ENCODE measurements around the gene IGF2R.
"Not testable (repeated sequence)": the region's sequence is repeated elsewhere in the genome, so short reads cannot be mapped to it uniquely, and the experiment has no call there.

Gene IGF2R

GRCh38 chr6:159968295-159969203 lies at the start of gene IGF2R:
Gene IGF2R, plus strand, starts transcription at chr6:159969082. Its CDS starts 165 bp downstream, at chr6:159969247.
- peak; percentile 88 for TF ChIP-seq POLR2A (IDR thresholded peaks at IDR 0.05; ENCODE audit: low read length)
- no peak for TF ChIP-seq GATA1 (IDR thresholded peaks at IDR 0.05; ENCODE audit: low read depth, low read length)
- peak; percentile 94 to 96 for DNase-seq

GRCh38 chr6:159919800-159920199 lies 49.1 kb upstream of the IGF2R start:
- DNase-seq = no peak
- no peak for TF ChIP-seq POLR2A (IDR thresholded peaks at IDR 0.05; ENCODE audit: low read length)

- DNase-seq = not testable (repeated sequence)
Observed at GRCh38 chr6:159924150-159924549, 44.7 kb upstream of the IGF2R start.

GRCh38 chr6:159926542-159927203 lies 42.2 kb upstream of the IGF2R start:
- DNase-seq = no peak
- TF ChIP-seq GATA1 (IDR thresholded peaks at IDR 0.05; ENCODE audit: low read depth, low read length) (no peak), POLR2A (IDR thresholded peaks at IDR 0.05; ENCODE audit: low read length) (no peak)

GRCh38 chr6:159929819-159930218 lies 39.1 kb upstream of the IGF2R start:
- DNase-seq = peak; percentile 10 to 36
- TF ChIP-seq POLR2A (IDR thresholded peaks at IDR 0.05; ENCODE audit: low read length) (no peak), GATA1 (IDR thresholded peaks at IDR 0.05; ENCODE audit: low read depth, low read length) (no peak)

- TF ChIP-seq POLR2A (IDR thresholded peaks at IDR 0.05; ENCODE audit: low read length) (no peak), GATA1 (IDR thresholded peaks at IDR 0.05; ENCODE audit: low read depth, low read length) (no peak)
- no peak for DNase-seq
Observed at GRCh38 chr6:159931112-159931511, 37.8 kb upstream of the IGF2R start.

GRCh38 chr6:159931846-159932245 lies 37.0 kb upstream of the IGF2R start:
- TF ChIP-seq GATA1 (IDR thresholded peaks at IDR 0.05; ENCODE audit: low read depth, low read length) = no peak
- TF ChIP-seq POLR2A (IDR thresholded peaks at IDR 0.05; ENCODE audit: low read length) = no peak
- DNase-seq = no peak

- no peak for DNase-seq
- no peak for TF ChIP-seq GATA1 (IDR thresholded peaks at IDR 0.05; ENCODE audit: low read depth, low read length)
- TF ChIP-seq POLR2A (IDR thresholded peaks at IDR 0.05; ENCODE audit: low read length) = no peak
Observed at GRCh38 chr6:159933077-159933476, 35.8 kb upstream of the IGF2R start.

- DNase-seq = no peak
- no peak for TF ChIP-seq POLR2A (IDR thresholded peaks at IDR 0.05; ENCODE audit: low read length)
Observed at GRCh38 chr6:159934181-159934580, 34.7 kb upstream of the IGF2R start.

GRCh38 chr6:159935065-159935464 lies 33.8 kb upstream of the IGF2R start:
- DNase-seq = no peak
- no peak for TF ChIP-seq POLR2A (IDR thresholded peaks at IDR 0.05; ENCODE audit: low read length)
- TF ChIP-seq GATA1 (IDR thresholded peaks at IDR 0.05; ENCODE audit: low read depth, low read length) = no peak

GRCh38 chr6:159935633-159936032 lies 33.2 kb upstream of the IGF2R start:
- no peak for DNase-seq
- TF ChIP-seq GATA1 (IDR thresholded peaks at IDR 0.05; ENCODE audit: low read depth, low read length) (no peak), POLR2A (IDR thresholded peaks at IDR 0.05; ENCODE audit: low read length) (no peak)

GRCh38 chr6:159939591-159940016 lies 29.3 kb upstream of the IGF2R start:
- DNase-seq = no peak
- TF ChIP-seq GATA1 (IDR thresholded peaks at IDR 0.05; ENCODE audit: low read depth, low read length) (no peak), POLR2A (IDR thresholded peaks at IDR 0.05; ENCODE audit: low read length) (no peak)

- DNase-seq = peak; percentile 11 to 28
Observed at GRCh38 chr6:159941286-159942113, 27.4 kb upstream of the IGF2R start.

GRCh38 chr6:159943101-159943632 lies 25.7 kb upstream of the IGF2R start:
- TF ChIP-seq GATA1 (IDR thresholded peaks at IDR 0.05; ENCODE audit: low read depth, low read length) (no peak), POLR2A (IDR thresholded peaks at IDR 0.05; ENCODE audit: low read length) (no peak)
- no peak for DNase-seq

More at GRCh38 chr6:159941286-159942113, 27.4 kb upstream of the IGF2R start:
- TF ChIP-seq POLR2A (IDR thresholded peaks at IDR 0.05; ENCODE audit: low read length) = no peak
- TF ChIP-seq GATA1 (IDR thresholded peaks at IDR 0.05; ENCODE audit: low read depth, low read length) = no peak
